ENCODE results near the gene PPFIA3.
"Not testable (repeated sequence)": the region's sequence is repeated elsewhere in the genome, so short reads cannot be mapped to it uniquely, and the experiment has no call there.

The PPFIA3 gene

GRCh38 chr19:49123285-49123684 is 3.9 kb downstream of the PPFIA3 start:
- not testable (repeated sequence) for DNase-seq (ENCODE audit: low spot score)

- DNase-seq (ENCODE audit: low spot score), result no peak
Measured at GRCh38 chr19:49125025-49125731, 5.8 kb downstream of the PPFIA3 start.

- DNase-seq (ENCODE audit: low spot score), result no peak
Measured at GRCh38 chr19:49126575-49126974, 7.2 kb downstream of the PPFIA3 start.

GRCh38 chr19:49127225-49127624 is 7.9 kb downstream of the PPFIA3 start:
- not testable (repeated sequence) for DNase-seq (ENCODE audit: low spot score)

- peak; percentile 91 for DNase-seq (ENCODE audit: low spot score)
Measured at GRCh38 chr19:49127674-49128544, 8.6 kb downstream of the PPFIA3 start.

GRCh38 chr19:49128545-49129237 is 9.3 kb downstream of the PPFIA3 start:
- no peak for DNase-seq (ENCODE audit: low spot score)

- DNase-seq (ENCODE audit: low spot score), result no peak
Measured at GRCh38 chr19:49129238-49129583, 9.9 kb downstream of the PPFIA3 start.

- DNase-seq (ENCODE audit: low spot score), result no peak
Measured at GRCh38 chr19:49130325-49130724, 11.0 kb downstream of the PPFIA3 start.

- DNase-seq (ENCODE audit: low spot score), result no peak
Measured at GRCh38 chr19:49132974-49133609, 13.7 kb downstream of the PPFIA3 start.

- DNase-seq (ENCODE audit: low spot score), result no peak
Measured at GRCh38 chr19:49133621-49134454, 14.5 kb downstream of the PPFIA3 start.

GRCh38 chr19:49135686-49136085 is 16.3 kb downstream of the PPFIA3 start:
- DNase-seq (ENCODE audit: low spot score), result no peak

- DNase-seq (ENCODE audit: low spot score), result no peak
Measured at GRCh38 chr19:49136771-49137171, 17.4 kb downstream of the PPFIA3 start.

- DNase-seq (ENCODE audit: low spot score), result no peak
Measured at GRCh38 chr19:49140951-49141350, 21.6 kb downstream of the PPFIA3 start.

GRCh38 chr19:49141352-49141751 is 22.0 kb downstream of the PPFIA3 start:
- no peak for DNase-seq (ENCODE audit: low spot score)

- DNase-seq (ENCODE audit: low spot score), result peak; percentile 91
Measured at GRCh38 chr19:49142866-49143335, 23.6 kb downstream of the PPFIA3 start.

GRCh38 chr19:49145573-49146407 is 26.4 kb downstream of the PPFIA3 start:
- no peak for DNase-seq (ENCODE audit: low spot score)

- DNase-seq (ENCODE audit: low spot score), result not testable (repeated sequence)
Measured at GRCh38 chr19:49146408-49146770, 27.0 kb downstream of the PPFIA3 start.

- DNase-seq (ENCODE audit: low spot score), result no peak
Measured at GRCh38 chr19:49148044-49148682, 28.8 kb downstream of the PPFIA3 start.

Measured in SK-N-DZ (cell line).